ENCODE measurements around the gene ZDHHC14.

DNA sequence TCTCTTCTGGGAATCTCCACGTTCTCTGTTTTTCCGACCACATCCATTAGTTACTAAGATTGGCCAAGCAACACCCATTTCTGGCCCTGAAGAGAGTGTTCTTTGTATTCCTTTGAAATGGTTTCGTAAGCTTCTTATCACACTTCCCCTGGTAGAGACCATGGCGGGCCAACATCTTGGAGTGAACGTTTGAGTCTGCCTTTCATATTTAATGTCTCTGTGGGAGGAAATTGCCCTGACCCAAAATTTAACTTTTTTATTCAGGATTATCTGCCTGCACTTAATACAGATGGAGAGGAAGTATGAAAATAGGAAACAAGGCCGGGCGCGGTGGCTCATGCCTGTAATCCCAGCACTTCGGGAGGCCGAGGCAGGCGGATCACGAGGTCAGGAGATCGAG, 265.0 kb downstream of the ZDHHC14 start:
- TF ChIP-seq ZFP30 (CRISPR knock-in tag; IDR thresholded peaks at IDR 0.05) (no peak), RARB (CRISPR knock-in tag; IDR thresholded peaks at IDR 0.05) (no peak), PPARA (CRISPR knock-in tag; IDR thresholded peaks at IDR 0.05; ENCODE audit: borderline replicate concordance) (no peak)
- TF ChIP-seq, protein P1, sequence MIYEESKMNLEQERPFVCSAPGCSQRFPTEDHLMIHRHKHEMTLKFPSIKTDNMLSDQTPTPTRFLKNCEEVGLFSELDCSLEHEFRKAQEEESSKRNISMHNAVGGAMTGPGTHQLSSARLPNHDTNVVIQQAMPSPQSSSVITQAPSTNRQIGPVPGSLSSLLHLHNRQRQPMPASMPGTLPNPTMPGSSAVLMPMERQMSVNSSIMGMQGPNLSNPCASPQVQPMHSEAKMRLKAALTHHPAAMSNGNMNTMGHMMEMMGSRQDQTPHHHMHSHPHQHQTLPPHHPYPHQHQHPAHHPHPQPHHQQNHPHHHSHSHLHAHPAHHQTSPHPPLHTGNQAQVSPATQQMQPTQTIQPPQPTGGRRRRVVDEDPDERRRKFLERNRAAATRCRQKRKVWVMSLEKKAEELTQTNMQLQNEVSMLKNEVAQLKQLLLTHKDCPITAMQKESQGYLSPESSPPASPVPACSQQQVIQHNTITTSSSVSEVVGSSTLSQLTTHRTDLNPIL (CRISPR knock-in tag; IDR thresholded peaks at IDR 0.05; ENCODE audit: low read depth): no peak

Data from SK-N-SH treated with all-trans-retinoic acid at 6 μM for 48 hours (cell line).